ENCODE results near the gene CENATAC. TPM values are rescaled to one million over a fixed set of nuclear protein-coding genes. Genes with fewer than 3 reads are reported as not detected.
"Not testable (repeated sequence)": the region's sequence is repeated elsewhere in the genome, so short reads cannot be mapped to it uniquely, and the experiment has no call there.

CENATAC gene
- total and polyA plus RNA-seq, 2 experiments from 2014 or later: 24.5 to 26.2 TPM

DNA sequence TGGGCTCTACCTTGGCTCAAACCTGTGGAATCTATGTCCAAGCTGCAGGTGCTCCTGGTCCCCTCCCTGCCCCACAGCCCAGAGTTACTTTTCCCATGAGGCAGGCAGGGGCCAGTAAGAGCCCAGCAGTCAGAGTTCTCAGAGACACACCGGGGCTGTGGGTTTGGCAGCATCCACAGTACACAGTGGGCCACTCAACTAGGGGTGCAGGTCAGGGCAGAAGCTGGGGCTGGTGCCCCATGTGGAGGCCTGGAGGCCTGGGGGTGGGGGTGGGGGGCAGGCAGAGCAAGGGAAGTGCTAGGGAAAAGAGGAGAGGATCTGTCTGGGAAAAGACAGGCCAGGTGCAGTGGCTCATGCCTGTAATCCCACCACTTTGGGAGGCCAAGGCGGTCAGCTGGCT lies 39.4 kb upstream of the CENATAC start:
- TF ChIP-seq EZH2 (IDR thresholded peaks at IDR 0.05; ENCODE audit: borderline replicate concordance): no peak
- TF ChIP-seq EZH2phosphoT487 (IDR thresholded peaks at IDR 0.05; ENCODE audit: low read depth, severe bottlenecking, unreplicated experiment): no peak
- no peak for TF ChIP-seq CTCF (IDR thresholded peaks at IDR 0.05; ENCODE audit: poor library complexity)
- Histone ChIP-seq H3K9me2 (replicated peaks; ENCODE audit: insufficient read depth) (no peaks in the 10 kb centered on the region), H3K27me3 (no peaks in the 10 kb centered on the region), H3K4me1 (ENCODE audit: insufficient read depth) (no peaks in the 10 kb centered on the region), H3K4me3 (no peak overlapping the region), H2AFZ (no peak overlapping the region), H3K36me3 (replicated peaks; ENCODE audit: insufficient read depth, low read depth) (no peaks in the 10 kb centered on the region), H3K27ac (no peak overlapping the region), H3K79me2 (no peaks in the 10 kb centered on the region), H4K20me1 (ENCODE audit: insufficient read depth, poor library complexity, severe bottlenecking) (no peaks in the 10 kb centered on the region), H3K9me3 (ENCODE audit: low read depth) (no peaks in the 10 kb centered on the region), H3K4me2 (no peak overlapping the region)
- 93% methylated on average over 2 of the region's 2 CpGs for WGBS (ENCODE audit: low lambda C conversion rate, missing lambda C conversion rate)
- no peak for DNase-seq (ENCODE audit: low spot score)

GRCh38 chr11:118961189-118961588 lies 36.7 kb upstream of the CENATAC start:
- Histone ChIP-seq H2AFZ (no peak overlapping the region), H3K27ac (no peak overlapping the region), H3K27me3 (no peaks in the 10 kb centered on the region), H3K4me1 (ENCODE audit: insufficient read depth) (no peaks in the 10 kb centered on the region), H3K4me2 (no peak overlapping the region), H3K36me3 (replicated peaks; ENCODE audit: insufficient read depth, low read depth) (no peaks in the 10 kb centered on the region), H3K9me2 (replicated peaks; ENCODE audit: insufficient read depth) (no peaks in the 10 kb centered on the region), H3K4me3 (no peak overlapping the region), H4K20me1 (ENCODE audit: insufficient read depth, poor library complexity, severe bottlenecking) (no peaks in the 10 kb centered on the region), H3K79me2 (no peaks in the 10 kb centered on the region), H3K9me3 (ENCODE audit: low read depth) (no peaks in the 10 kb centered on the region)
- 94% methylated on average over 4 of the region's 5 CpGs for WGBS (ENCODE audit: low lambda C conversion rate, missing lambda C conversion rate)
- TF ChIP-seq CTCF (IDR thresholded peaks at IDR 0.05; ENCODE audit: poor library complexity) (no peak), EZH2 (IDR thresholded peaks at IDR 0.05; ENCODE audit: borderline replicate concordance) (no peak), EZH2phosphoT487 (IDR thresholded peaks at IDR 0.05; ENCODE audit: low read depth, severe bottlenecking, unreplicated experiment) (no peak)
- DNase-seq (ENCODE audit: low spot score): no peak

DNA sequence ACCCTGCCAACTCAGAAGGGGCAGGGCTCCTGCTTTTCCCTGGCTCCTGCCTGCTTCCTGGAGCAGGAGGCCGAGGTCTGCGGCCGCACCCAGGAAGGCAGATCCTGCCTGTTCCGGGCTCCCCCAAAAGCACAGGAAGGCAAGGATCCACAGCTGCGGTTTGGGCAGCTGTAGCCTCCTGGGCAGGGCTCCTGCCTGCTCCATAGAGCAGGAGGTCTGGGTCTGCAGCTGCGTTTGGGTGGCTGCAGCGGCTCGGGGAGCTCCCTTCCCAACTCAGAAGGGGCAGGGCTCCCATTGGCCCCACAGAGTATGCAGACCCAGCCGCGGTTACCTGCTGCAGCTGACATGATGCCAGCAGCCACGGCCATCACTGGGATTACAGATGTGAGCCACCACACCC lies 36.3 kb upstream of the CENATAC start:
- no peak overlapping the region for H3K27ac ChIP-seq
- H3K9me2 ChIP-seq (replicated peaks; ENCODE audit: insufficient read depth): no peaks in the 10 kb centered on the region
- TF ChIP-seq EZH2phosphoT487 (IDR thresholded peaks at IDR 0.05; ENCODE audit: low read depth, severe bottlenecking, unreplicated experiment) (no peak), EZH2 (IDR thresholded peaks at IDR 0.05; ENCODE audit: borderline replicate concordance) (no peak), CTCF (IDR thresholded peaks at IDR 0.05; ENCODE audit: poor library complexity) (no peak)
- no peaks in the 10 kb centered on the region for H3K79me2 ChIP-seq
- H3K4me3 ChIP-seq: no peak overlapping the region
- no peak overlapping the region for H3K4me2 ChIP-seq
- H2AFZ ChIP-seq: no peak overlapping the region
- no peaks in the 10 kb centered on the region for H3K4me1 ChIP-seq (ENCODE audit: insufficient read depth)
- no peaks in the 10 kb centered on the region for H3K27me3 ChIP-seq
- H3K36me3 ChIP-seq (replicated peaks; ENCODE audit: insufficient read depth, low read depth): no peaks in the 10 kb centered on the region
- no peak for DNase-seq (ENCODE audit: low spot score)
- H4K20me1 ChIP-seq (ENCODE audit: insufficient read depth, poor library complexity, severe bottlenecking): no peaks in the 10 kb centered on the region
- H3K9me3 ChIP-seq (ENCODE audit: low read depth): no peaks in the 10 kb centered on the region
- WGBS (ENCODE audit: low lambda C conversion rate, missing lambda C conversion rate): 77% methylated on average over 11 of the region's 11 CpGs

DNA sequence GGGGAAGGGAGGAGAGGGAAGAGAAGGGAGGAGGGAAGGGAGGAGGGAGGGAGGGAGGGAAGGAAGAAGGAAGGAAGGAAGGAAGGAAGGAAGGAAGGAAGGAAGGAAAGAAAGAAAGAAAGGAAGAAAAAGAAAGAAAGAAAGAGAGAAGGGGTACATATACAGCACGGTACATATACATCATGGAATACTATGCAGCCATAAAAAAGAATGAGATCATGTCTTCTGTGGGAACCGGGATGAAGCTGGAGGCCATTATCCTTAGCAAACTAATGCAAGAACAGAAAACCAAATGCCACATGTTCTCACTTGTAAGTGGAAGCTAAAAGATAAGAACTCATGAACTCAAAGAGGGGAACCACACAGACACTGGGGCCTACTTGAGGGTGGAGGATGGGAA lies 28.4 kb upstream of the CENATAC start:
- not testable (repeated sequence) for H3K79me2 ChIP-seq; H3K36me3 ChIP-seq (replicated peaks; ENCODE audit: insufficient read depth, low read depth); H3K4me3 ChIP-seq; H3K27ac ChIP-seq; H3K4me2 ChIP-seq; H4K20me1 ChIP-seq (ENCODE audit: insufficient read depth, poor library complexity, severe bottlenecking); H3K9me2 ChIP-seq (replicated peaks; ENCODE audit: insufficient read depth); H2AFZ ChIP-seq; H3K4me1 ChIP-seq (ENCODE audit: insufficient read depth); DNase-seq (ENCODE audit: low spot score); H3K27me3 ChIP-seq; H3K9me3 ChIP-seq (ENCODE audit: low read depth)
- WGBS (ENCODE audit: low lambda C conversion rate, missing lambda C conversion rate): 100% methylated on average over 1 of the region's 2 CpGs

Data from hepatocyte (in vitro differentiated cells).